HG03064 (cell line): Measurements from ENCODE around the gene SLC12A8.
A peak's percentile ranks its signal among the peaks of the same experiment; 100 is the strongest.

Experiments used
- ATAC-seq: cut with Tn5 transposase; IDR thresholded peaks from one replicate; pipeline ENCODE4 v1.9.1; 2021; ENCODE audit warnings: low read depth; ENCODE audit not compliant: unreplicated experiment

The SLC12A8 gene

DNA sequence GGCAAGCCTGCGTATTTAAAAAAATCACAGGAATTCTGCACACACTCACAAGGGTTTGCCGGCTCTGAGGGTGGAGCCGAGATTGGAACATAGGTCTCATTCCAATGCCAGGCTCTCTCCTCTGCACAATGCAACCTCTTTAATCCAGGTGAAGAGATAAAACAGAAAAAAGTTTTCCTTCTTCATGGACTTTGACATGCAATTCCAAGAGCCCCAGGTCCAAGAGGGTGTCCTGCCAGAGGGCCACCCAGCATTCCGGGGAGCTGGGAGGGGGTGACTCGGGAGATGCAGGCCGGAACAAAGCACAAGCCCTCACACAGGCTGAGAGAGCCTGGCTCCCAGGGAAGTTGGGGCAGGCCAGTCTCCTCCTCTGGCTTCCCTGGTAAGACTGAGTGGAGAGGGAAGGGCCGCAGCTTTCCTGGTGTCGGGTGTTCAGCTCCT, 6.7 kb upstream of the SLC12A8 start:
- no peak for ATAC-seq

DNA sequence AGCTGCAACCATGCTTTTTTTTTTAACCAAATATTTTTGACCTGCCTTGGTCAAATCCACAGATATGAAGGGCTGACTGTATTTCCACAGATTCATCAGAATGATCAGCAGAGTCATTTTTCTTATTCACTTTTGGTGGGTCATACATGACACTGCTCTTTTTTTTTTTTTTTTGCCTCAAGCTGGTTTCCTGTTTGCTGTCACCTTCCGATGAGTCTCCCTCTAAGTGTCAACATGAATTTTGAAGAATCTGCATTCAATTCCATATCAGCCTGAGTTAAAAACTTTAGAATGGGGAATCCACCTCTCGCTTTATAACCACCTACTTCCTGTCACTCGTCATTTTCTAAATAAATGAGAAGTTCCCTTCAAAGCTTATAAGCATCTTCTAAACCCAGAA, 2.2 kb upstream of the SLC12A8 start:
- no peak for ATAC-seq

DNA sequence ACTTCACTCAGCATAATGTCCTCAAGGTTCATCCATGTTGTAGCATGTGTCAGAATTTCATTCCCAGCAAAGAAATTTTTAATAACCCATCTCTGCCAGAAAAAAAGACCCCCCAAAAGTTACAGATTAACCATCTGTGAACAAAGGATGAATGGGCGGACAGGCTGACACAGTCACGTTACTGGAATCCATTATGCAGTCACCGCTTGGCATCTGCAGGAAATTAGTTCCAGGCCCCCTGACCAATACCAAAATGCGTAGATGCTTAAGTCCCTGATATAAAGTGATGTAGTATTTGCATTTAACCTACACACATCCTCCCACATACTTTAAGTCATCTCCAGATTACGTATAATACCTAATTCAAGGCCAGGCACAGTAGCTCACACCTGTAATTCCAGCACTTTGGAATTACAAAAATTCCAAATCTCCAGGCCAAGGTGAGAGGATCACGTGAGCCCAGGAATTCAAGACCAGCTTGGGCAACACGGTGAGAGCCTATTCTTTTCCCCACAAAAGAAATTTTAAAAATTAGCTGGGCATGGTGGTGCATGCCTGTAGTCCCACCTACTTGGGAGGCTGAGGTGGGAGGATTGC, 1.5 kb upstream of the SLC12A8 start:
- no peak for ATAC-seq

DNA sequence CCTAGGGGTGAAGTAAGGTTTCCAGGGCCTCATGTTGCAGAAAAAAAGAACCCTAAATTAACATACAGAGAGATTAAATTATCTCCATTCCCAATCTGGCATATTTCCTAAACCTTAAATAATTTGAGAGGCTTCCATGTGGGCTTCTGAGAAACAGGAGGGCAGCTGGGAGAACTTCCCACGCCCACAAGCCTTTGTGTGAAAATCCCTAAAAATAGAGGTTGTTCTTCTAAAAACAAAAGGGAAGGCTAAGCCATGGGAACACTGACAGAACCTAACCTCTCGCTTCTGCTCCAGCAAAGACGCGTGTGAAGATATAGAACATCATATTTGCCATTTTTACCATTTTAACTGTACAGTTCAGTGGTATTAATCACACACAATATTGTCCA, 812 bp upstream of the SLC12A8 start:
- no peak for ATAC-seq

DNA sequence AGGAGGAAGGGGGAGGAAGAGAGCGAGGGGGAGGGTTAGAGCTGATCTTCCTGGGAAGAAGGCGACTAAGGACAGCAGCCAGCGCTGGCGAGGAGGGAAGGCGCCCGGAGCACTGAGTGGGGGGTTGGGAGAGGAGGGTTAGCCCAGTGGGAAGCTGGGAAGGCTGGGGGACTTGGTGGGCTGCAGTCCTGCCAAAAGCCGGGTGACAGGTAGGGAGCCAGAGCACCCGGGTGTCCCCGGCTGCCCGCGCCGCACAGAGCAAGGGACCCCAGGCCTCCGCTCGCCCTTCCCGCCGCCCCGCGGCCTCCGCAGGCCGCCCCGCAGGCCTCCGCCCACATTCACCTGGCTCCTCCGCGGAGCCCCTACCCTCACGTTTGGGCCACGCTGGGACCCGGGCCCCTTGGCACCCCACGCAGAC, 448 bp downstream of the SLC12A8 start:
- ATAC-seq: no peak

DNA sequence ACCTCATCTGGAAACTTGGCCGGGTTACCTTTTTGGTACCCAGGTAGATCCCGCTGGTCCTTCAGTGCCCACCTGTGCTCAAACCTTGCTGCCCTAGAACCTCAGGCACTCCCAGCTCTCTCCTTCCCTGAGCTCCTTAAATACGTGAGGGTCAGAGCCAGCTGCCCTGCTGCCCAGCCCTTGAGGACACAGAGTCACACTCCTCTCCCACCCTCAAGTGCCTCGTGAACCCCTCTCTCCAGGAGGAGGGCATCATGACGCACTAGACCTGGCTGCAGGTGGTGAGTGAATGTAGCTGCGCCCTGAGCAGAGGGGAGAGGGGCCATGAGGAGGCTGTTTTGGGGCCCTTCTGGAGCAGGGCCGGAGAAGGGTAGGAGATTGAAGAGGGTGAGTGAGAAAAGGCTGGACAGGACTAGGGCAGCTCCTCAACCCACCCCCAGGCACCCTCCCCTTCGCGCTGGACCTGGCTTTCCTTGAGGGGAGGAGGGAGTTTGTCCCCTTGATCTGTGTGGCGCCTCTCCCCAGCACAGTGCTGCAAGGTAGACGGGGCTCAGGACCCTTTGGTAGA, 941 bp downstream of the SLC12A8 start:
- ATAC-seq: no peak

DNA sequence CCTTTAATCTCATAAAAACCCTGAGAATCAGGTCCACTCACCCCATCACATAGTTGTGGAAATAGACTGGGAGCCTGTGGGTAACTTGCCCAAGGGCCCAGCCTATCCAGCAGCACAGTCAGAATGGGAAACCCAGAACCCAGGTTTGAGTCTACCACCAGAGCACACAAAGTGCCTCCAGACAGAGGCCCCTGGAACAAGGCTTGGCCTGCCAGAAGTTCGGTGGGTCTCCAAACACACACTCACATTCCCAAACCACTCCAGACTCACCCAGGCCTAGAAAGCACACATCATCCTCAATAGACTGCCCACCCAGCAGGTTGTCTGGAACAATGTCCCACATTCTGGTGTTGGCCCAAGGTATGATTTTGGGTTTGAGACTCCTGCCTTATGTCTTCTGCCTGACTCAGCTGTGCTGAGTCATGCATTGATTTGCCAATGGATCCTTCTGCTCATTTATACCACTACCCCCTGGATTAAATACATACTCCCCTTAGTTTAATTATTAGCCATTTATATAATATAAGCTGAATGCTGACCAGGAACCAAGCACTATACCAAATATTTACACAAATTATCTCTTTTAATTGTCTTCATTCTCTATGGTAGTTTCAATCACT, 4.5 kb downstream of the SLC12A8 start:
- no peak for ATAC-seq

DNA sequence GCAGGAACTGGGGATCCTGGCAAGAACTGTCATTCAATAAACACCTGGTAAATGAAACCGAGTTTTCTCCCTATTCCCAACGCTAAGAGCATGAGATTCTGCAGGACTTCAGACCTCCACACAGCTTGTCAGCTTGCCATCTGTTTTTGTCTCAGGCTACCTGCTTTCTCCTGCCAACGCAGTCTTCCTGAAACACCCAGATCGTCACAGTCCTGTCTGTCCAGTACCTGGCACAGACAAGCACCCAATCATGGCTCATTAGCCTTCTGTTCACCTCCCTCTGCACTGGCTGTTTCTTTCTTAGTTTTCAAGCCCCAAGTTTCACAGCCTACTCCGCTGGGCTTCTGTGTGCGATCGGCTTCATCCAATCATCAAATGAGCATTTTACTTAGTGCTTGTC, 5.0 kb downstream of the SLC12A8 start:
- no peak for ATAC-seq

DNA sequence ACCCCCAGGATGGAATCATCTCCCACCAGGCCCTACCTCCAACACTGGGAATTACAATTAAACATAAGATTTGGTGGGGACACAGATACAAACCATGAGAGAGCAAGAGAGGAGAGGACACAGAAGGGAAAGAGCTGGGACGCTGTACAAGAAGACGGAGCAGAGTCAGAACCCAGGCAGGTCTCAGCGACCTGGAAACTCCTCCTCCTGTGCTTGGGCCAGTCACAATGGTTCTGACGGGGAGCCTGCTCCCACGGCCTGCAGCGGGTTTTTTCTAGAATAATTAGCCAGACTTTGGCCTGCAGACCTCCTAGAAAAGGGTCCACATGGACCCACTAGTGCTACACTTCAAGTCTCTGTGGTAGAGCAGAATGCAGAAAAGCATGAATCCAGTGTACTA, 5.6 kb downstream of the SLC12A8 start:
- ATAC-seq: no peak

DNA sequence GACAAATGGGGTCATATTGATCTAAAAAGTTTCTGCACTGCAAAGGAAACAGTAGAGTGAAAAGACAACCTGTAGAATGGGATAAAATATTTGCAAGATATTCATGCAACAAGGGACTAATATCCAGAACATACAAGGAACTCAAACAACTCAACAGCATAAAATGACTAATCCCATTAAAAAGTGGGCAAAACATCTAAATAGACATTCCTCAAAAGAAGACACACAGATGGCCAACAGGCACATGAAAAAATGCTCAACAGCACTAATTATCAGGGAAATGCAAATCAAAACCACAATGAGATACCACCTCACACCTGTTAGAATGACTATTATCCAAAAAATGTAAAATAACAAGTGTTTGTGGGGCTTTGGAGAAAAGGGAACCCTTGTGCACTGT, 8.8 kb downstream of the SLC12A8 start:
- ATAC-seq: no peak

DNA sequence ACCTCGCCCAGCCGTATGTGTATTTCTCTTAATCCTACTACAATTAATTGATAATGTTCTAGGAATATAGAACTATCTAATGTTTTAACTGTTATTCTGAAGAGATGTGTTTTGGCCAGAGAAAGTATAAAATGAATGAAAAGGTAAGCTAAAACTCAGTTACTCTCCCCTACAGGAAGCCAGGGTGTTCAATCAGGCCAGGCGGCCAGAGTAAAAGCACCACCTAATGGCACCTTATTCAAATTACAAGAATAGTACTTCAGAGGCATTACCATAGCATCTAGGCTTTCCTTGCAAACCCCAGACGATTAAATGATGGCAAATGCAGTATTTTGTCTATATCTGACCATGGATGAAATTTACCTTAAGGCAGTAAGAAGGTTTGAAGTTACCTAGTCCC, 10.4 kb downstream of the SLC12A8 start:
- no peak for ATAC-seq

DNA sequence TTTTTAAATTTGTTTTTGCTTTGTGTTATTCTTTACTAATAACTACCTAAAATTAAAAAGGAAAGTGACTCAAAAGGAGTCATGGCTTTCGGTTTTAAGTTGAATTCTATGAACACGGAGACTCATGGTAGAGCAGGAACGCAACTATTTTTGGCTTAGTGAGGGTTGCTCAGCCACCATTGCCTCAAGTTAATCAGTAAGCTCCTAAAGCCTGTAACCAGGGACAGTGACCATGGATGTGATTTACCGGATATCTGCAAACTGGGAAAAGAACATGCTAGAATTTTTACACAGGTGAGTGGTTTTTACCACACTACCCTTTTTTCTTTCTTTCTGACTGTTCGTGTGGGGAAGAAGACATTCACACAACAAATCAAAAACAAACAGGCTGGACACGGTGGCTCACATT, 11.8 kb downstream of the SLC12A8 start:
- ATAC-seq: peak; percentile 73

DNA sequence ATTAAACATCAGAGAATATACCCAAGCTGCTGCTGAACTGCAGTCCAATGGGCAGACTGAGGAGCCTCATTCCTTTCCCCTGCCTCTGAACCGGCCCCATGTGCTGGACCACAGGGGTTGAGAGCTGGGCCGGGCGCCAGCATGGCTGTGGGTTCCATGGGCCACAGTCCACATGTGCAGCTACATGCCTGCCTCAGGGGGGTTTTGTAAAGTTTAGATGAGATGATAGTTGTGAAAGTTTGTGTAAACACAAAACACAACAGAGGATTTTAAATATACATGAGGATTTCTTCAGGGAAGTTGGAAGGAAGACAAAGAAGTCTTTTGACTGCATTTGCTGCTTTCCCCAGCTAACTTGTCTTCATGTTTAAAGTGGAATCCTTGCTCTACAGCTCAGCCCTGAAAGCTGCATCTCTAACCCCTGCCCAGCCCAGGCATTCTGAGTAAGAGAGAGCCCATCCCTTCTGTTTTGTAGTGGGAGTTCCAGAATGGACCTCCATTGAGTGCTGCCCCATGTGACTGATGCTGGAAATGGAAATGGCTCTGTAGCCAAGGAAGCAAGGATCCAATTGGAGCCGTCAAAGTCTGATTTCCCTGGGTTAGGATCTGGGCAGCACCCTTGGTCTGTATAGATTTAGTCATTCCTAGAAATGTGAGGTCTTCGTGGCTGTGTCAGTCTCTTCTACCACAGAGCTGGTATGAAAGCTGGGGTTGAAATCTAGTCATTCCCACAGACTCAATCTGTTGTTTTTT, 17.5 kb downstream of the SLC12A8 start:
- ATAC-seq: no peak

DNA sequence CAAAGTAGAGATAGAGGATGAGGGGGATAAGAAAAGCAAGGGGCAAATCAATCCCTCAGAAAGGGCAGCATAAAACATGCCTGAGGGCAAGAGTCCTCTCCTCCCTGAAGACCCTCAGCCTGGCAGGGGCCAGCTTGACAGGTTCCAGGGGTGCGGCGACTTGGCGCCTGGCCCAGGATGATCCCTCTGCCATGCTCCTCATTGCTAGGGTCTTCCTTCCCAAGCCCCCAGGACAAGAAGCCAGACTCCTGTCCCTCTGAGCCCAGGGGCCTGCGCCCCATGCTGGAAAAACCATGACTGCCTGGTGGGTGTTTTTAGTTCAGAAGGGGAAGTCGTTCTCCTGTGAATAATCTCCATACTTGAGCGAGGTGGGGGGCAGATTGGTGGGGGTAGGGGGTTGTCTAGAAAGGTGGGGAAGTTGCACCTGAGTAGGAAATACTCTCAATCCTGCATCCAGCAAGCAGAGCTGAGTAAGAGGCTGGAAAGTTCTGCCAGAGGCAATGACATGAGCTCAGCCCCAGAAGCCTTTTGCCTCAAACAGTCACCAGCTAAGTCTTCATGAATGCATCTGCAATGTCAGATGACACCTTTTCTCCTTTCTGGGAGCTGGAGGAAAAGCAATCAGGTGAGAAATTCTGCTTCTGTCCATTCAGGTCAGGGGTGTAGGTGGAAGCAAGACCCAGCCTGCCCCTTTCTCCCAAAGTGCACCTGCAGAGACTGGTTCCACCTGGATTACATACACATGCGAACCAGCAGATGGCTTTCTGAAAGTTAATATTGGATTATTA, 18.3 kb downstream of the SLC12A8 start:
- no peak for ATAC-seq

DNA sequence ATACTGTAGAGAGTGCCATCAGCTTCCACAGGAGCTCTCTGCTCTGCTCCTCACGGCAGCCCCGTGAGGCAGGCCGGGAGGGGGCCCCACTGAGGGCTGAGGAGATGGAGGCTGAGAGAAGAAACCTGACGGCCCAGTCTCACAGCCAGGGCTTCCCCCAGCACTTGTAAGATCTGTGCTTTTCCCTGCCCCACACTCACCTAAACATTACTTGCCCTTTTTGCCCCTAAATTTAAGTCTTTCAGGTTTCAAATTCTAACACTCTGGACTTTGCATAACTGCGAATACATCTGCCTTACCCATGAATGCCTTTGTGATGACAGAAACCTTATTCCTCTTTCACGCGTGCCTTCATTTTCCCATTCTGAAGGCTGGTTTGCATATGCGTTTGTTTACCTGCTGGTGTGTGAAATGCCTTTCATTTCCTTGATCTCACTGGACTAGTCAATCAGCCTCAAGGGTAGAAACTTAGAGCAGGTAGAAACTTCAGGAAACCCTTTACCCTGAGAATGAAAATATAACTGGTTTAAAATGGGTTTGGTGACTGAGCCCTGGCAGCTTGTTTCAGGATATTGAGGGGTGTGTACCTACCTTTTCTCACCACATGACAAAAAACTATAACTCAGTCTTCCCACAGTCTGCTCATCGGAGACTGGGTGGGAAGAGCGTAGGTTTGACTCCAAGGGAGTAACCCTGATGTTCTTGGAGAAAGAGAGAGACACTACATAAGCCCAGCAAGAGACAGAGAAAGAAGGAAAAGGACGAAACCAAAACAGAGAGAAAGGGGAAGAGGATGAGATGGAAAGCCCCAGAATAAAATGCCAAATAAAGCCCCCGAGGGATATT, 20.1 kb downstream of the SLC12A8 start:
- no peak for ATAC-seq

DNA sequence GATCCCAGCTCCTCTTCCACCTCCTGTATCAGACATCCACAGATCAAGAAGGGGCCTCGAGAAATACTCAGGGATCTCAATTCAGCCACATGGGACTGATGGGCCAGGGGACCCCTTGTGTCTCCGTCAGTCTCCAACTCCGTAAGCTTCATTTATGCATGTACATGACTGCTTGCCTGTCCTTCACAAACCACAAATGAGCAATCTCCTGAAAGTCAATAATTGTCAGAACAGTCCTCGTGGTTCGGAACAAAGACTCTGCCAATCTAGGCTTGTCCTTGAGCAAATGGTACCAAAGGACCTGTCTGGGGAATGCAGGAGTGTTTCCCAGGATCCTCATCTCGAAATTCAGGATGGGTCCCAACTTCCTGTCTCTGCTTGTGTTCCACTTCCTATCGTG, 20.8 kb downstream of the SLC12A8 start:
- no peak for ATAC-seq

DNA sequence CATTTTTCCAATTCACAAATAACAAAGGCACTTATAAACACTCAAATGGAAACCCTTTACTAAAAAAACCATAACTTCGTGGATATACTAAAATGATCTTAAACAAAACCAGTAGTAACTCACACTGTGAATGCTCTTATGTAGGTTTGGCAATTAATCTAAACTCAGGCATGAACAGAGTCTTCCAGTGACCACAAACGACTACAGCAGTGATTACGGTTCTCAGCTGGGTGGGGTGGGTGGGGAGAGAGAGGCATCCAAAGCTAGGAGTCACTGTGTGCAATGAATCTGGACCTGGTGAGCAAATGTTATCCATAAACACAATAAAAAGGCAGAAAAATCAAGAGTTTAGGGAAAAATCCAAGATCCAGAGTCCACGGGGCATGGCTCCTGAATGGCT, 21.3 kb downstream of the SLC12A8 start:
- ATAC-seq: no peak

DNA sequence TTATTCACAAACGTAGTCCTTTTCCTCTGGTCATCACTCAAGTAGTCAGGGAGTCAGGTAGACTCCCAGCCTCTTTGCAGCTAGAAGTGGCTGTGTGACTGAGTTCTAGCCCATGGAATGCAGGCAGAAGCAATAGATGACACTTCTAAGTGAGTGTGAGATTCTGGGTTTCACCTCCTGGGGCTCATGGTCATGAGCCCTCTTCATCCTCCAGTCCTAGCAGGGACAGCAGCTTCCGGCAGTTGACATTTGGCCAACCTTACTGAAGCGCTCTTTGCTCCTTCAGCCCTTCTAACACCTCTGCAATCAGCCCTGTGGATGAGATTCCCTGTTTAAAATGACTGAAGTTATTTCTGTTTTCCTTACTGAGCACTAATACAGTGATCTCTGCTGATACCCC, 21.8 kb downstream of the SLC12A8 start:
- ATAC-seq: no peak

DNA sequence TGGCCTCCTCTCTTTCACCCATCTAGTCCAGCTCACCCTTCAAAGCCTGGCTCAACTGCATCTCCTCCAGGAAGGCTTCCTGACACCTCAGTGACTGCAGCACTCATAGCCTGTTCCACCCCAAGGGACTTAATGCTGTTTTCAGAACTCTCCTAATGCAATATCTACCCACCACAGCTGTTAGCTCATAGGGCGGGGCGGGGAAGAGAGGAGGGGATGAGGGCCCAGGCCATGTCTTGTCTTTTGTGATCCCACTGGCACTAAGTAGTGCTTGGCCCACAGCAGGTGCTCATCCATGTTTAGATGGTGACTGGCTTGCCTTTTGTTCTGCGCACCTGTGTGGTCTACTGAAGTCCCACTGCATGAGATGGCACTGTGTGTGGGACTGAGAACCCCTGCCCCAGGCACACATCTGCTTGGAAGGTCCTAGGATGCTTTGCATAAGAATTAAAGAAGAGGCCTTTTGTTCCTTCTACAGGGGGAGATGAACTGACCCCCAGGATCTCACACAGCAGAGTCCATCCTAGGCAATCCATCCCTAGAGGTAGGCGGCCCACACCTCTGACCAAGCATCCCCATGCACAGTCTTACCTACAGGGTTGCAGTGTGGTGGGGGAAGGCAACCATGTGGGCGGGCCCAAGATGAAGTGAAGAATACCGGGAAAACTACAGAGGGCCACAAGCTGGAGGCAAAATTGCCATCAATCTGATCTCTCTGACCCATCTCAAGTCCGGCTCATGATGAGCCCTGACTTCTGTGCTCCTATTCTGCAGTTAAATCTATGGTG, 23.0 kb downstream of the SLC12A8 start:
- no peak for ATAC-seq
